K562 (cell line): ENCODE measurements around the gene KRTAP2-1. TPM values are rescaled to one million over a fixed set of nuclear protein-coding genes. Genes with fewer than 3 reads are reported as not detected.

Experiments used
- ATAC-seq: fragments of 200-7000 bp; cut with Tn5 transposase; 3 replicates; pipeline ENCODE4 v1.9.1; 2020; ENCODE audit warnings: moderate library complexity
- BruUV-seq: library from RNA; stranded (reverse); fragments of 400-500 nt; replicated peaks from 2 replicates; lab custom pipeline; 2021; lab: Mats Ljungman, UMichigan
- CTCF ChIA-PET: fragments of 300-600 bp; formaldehyde crosslinking; extraction: SDS; loops from one replicate; lab custom pipeline; 2021; ENCODE audit warnings: low intra/inter-chr PET ratio; lab: Yijun Ruan, JAX
- POLR2A ChIA-PET: fragments of 300-600, 350-650 bp; sonication (Branson Sonifier 250); formaldehyde crosslinking; extraction: SDS; loops from one replicate; lab custom pipeline; 2021; ENCODE audit warnings: antibody characterized with exemption, inconsistent platforms; lab: Yijun Ruan, JAX
- DNase-seq, 4 experiments: peaks; one replicate each; pipeline versions ENCODE4 v3.0.0 to v3.0.0-alpha.2; 2011 to 2018; ENCODE audit warnings: low spot score in 3 of 4, mixed read lengths in 3 of 4; ENCODE audit errors: extremely low read depth in 1 of 4
- FAIRE-seq: peaks from 2 replicates; lab custom pipeline; 2011; peaks lifted over from hg19 to GRCh38; lab: Jason Lieb, UNC
- H2AFZ ChIP-seq: 2 replicates; pipeline ENCODE4 v1.6.0; 2011; ENCODE audit warnings: low read depth, low read length, control low read depth, inconsistent platforms
- H3K27ac ChIP-seq: fragments of 200-600 bp; 3 replicates; pipeline ENCODE4 v1.8.0; 2011; ENCODE audit warnings: low read depth, mild to moderate bottlenecking, control low read depth, inconsistent platforms, low read length, moderate library complexity, mixed read lengths; ENCODE audit errors: extremely low read depth
- H3K27me3 ChIP-seq, 2 experiments: fragments of 300-600 bp in 1 of 2; 2 replicates in 1 of 2; 3 replicates in 1 of 2; pipeline versions ENCODE4 v1.6.0 to v1.8.0; 2011; ENCODE audit warnings: inconsistent platforms in 2 of 2, low read length in 2 of 2, mild to moderate bottlenecking in 1 of 2, mixed read lengths in 1 of 2, moderate library complexity in 1 of 2; ENCODE audit not compliant: control insufficient read depth in 2 of 2, insufficient read depth in 2 of 2
- H3K36me3 ChIP-seq: fragments of 300-600 bp; 3 replicates; pipeline ENCODE4 v1.8.0; 2011; ENCODE audit warnings: mild to moderate bottlenecking, low read length, inconsistent platforms; ENCODE audit not compliant: control insufficient read depth, insufficient read depth
- H3K4me1 ChIP-seq, 2 experiments: fragments of 200-600 bp in 1 of 2; replicated peaks in 1 of 2; 2 replicates in 1 of 2; 3 replicates in 1 of 2; pipeline versions ENCODE4 v1.5.1 to v1.8.0; 2011; ENCODE audit warnings: inconsistent platforms in 2 of 2, low read length in 2 of 2, mild to moderate bottlenecking in 1 of 2, mixed read lengths in 1 of 2, moderate library complexity in 1 of 2; ENCODE audit not compliant: control insufficient read depth in 2 of 2, insufficient read depth in 2 of 2
- H3K4me2 ChIP-seq: 2 replicates; pipeline ENCODE4 v1.6.1; 2011; ENCODE audit warnings: low read length, control low read depth, inconsistent platforms, mixed read lengths; ENCODE audit not compliant: insufficient read depth
- H3K4me3 ChIP-seq: fragments of 200-600 bp; sonication (generic), shearing (Covaris generic); 2 replicates; pipeline ENCODE4 v1.5.1; 2016; ENCODE audit warnings: control low read depth, inconsistent platforms
- H3K79me2 ChIP-seq: fragments of 200-600 bp; 3 replicates; pipeline ENCODE4 v1.8.0; 2011; ENCODE audit warnings: low read length, inconsistent platforms; ENCODE audit not compliant: control insufficient read depth, insufficient read depth
- H3K9ac ChIP-seq, 2 experiments: 2 replicates each; pipeline versions ENCODE4 v1.6.0 to v1.6.1; 2011; ENCODE audit warnings: low read depth in 2 of 2, low read length in 2 of 2, control low read depth in 1 of 2, inconsistent platforms in 1 of 2, mild to moderate bottlenecking in 1 of 2, mixed read lengths in 1 of 2; ENCODE audit not compliant: insufficient read depth in 1 of 2
- H3K9me1 ChIP-seq: one replicate; pipeline ENCODE4 v1.6.0; 2011; ENCODE audit warnings: inconsistent platforms, mild to moderate bottlenecking, low read length, moderate library complexity; ENCODE audit not compliant: control insufficient read depth, insufficient read depth
- H3K9me3 ChIP-seq: replicated peaks from 2 replicates; pipeline ENCODE4 v1.5.1; 2011; ENCODE audit warnings: low read depth, low read length, inconsistent platforms; ENCODE audit not compliant: control insufficient read depth, insufficient read depth
- H4K20me1 ChIP-seq: replicated peaks from 2 replicates; pipeline ENCODE4 v1.6.1; 2011; ENCODE audit warnings: low read length, inconsistent platforms, mixed read lengths; ENCODE audit not compliant: control insufficient read depth, insufficient read depth
- CCAR2 ChIP-seq: fragments of 200-400 bp; formaldehyde crosslinking; IDR thresholded peaks from 2 replicates; pipeline ENCODE4 v1.6.1; 2017; ENCODE audit warnings: mild to moderate bottlenecking, low read depth, low read length
- DIDO1 ChIP-seq: fragments of 450-650 bp; IDR thresholded peaks from 2 replicates; pipeline ENCODE4 v1.6.1; 2016; ENCODE audit warnings: low read depth, missing biosample characterization, missing genetic modification characterization
- ELF4 ChIP-seq: fragments of 450-650 bp; formaldehyde crosslinking; IDR thresholded peaks from 2 replicates; pipeline ENCODE4 v1.4.0; 2022; ENCODE audit warnings: missing genetic modification characterization
- JUN ChIP-seq, 2 experiments: sonication (generic) in 1 of 2; formaldehyde crosslinking in 1 of 2; IDR thresholded peaks; 2 replicates each; pipeline versions ENCODE4 v1.6.1 to v1.8.0; 2012 to 2022; ENCODE audit warnings: borderline replicate concordance in 2 of 2, mild to moderate bottlenecking in 2 of 2, improper control_type of control experiment in 1 of 2, low read depth in 1 of 2, low read length in 1 of 2, missing genetic modification reagents in 1 of 2
- KAT2B ChIP-seq: IDR thresholded peaks from one replicate; pipeline ENCODE4 v1.6.1; 2012; ENCODE audit warnings: low read depth, mild to moderate bottlenecking, control low read depth, inconsistent platforms, low read length, moderate library complexity
- L3MBTL2 ChIP-seq: fragments of 450-650 bp; IDR thresholded peaks from 2 replicates; pipeline ENCODE4 v1.6.1; 2016; ENCODE audit warnings: mild to moderate bottlenecking, moderate library complexity
- MXD1 ChIP-seq: fragments of 250-450 bp; sonication (Bioruptor Pico); IDR thresholded peaks from 2 replicates; pipeline ENCODE4 v1.8.0; 2021; ENCODE audit warnings: borderline replicate concordance, mild to moderate bottlenecking, moderate library complexity; ENCODE audit not compliant: poor library complexity, severe bottlenecking
- NONO ChIP-seq, 2 experiments: fragments of 200-400 bp in 1 of 2; fragments of 450-650 bp in 1 of 2; formaldehyde crosslinking in 1 of 2; IDR thresholded peaks; 2 replicates each; pipeline ENCODE4 v1.6.1; 2017; ENCODE audit warnings: low read depth in 2 of 2, mild to moderate bottlenecking in 2 of 2, moderate library complexity in 2 of 2, low read length in 1 of 2
- SMAD4 ChIP-seq: fragments of 250-450 bp; sonication (Bioruptor Pico); conservative IDR thresholded peaks from 2 replicates; pipeline ENCODE4 v1.8.0; 2021; ENCODE audit warnings: inconsistent platforms, mild to moderate bottlenecking, moderate library complexity
- TAL1 ChIP-seq: fragments of 450-650 bp; IDR thresholded peaks from 2 replicates; pipeline ENCODE4 v1.6.1; 2016; ENCODE audit warnings: mild to moderate bottlenecking
- TRIM25 ChIP-seq: fragments of 450-650 bp; IDR thresholded peaks from 2 replicates; pipeline ENCODE4 v1.7.0; 2016; ENCODE audit warnings: borderline replicate concordance
- WHSC1 ChIP-seq: IDR thresholded peaks from one replicate; pipeline ENCODE4 v1.6.1; 2012; ENCODE audit warnings: low read length, control low read depth, inconsistent platforms
- ZHX1 ChIP-seq: fragments of 150-350 bp; conservative IDR thresholded peaks from 2 replicates; pipeline ENCODE4 v1.6.1; 2014; ENCODE audit warnings: low read length
- ZNF140 ChIP-seq: fragments of 250-450 bp; sonication (Bioruptor Pico); IDR thresholded peaks from 2 replicates; pipeline ENCODE4 v1.8.0; 2021; ENCODE audit warnings: moderate library complexity, mild to moderate bottlenecking, inconsistent platforms
- WGBS: fragments of 100-300 bp; shearing (Covaris generic); methylation state at CpG from one replicate; pipeline ENCODE4 v1.1.6; 2016; ENCODE audit warnings: low coverage, mixed read lengths; ENCODE audit not compliant: insufficient coverage; ENCODE audit errors: missing lambda C conversion rate; 5-methylcytosine and 5-hydroxymethylcytosine counted together
- in situ Hi-C: fragments of 300-500 bp; cut with MboI; formaldehyde crosslinking; loops from 4 replicates; pipeline ENCODE4 v1.15.0; 2018; ENCODE audit warnings: inconsistent platforms, mixed read lengths
- intact Hi-C: fragments of 100-400 bp; cut with micrococcal nuclease; formaldehyde crosslinking; loops from 2 replicates; pipeline ENCODE4 v1.14.2; 2022
- polyA plus RNA-seq, 8 experiments: library from polyadenylated mRNA; depleted of rRNA in 4 of 8; stranded (reverse) in 5 of 8; unstranded in 3 of 8; fragments of >200 nt; fragmentation: Nextera tagmentation in 2 of 8; fragmentation: Illumina TruSeq in 1 of 8; extraction: Ambion mirVana in 2 of 8; extraction: Trizol in 1 of 8; gene quantifications; 2 replicates each; pipeline versions ENCODE4 v1.2.1 to v1.2.3, GENCODE V29; 2011 to 2014; ENCODE audit warnings: inconsistent platforms in 1 of 8, missing spikeins in 1 of 8
- total RNA-seq, 7 experiments: library from RNA; depleted of rRNA in 6 of 7; stranded (reverse); fragments of >200 nt in 6 of 7; fragmentation: Illumina TruSeq in 2 of 7; extraction: Trizol in 2 of 7; gene quantifications; 2 replicates each; pipeline versions ENCODE4 v1.2.1 to v1.2.3, GENCODE V29; 2011 to 2021; ENCODE audit warnings: low replicate concordance in 1 of 7

KRTAP2-1 gene
- total and polyA plus RNA-seq, 9 of the 15 experiments (the other 6 are each of a cell fraction or from before 2014, with no cell fraction given) = not detected

GRCh38 chr17:41016578-41017215 lies 30.4 kb downstream of the KRTAP2-1 start:
- H3K79me2 ChIP-seq = no peaks in the 10 kb centered on the region
- 0 out of 5 replicates have a peak, but pooled peaks cover 0 to 3% of the 10 kb centered on the region in 2 experiments for H3K27me3 ChIP-seq
- H3K27ac ChIP-seq = no peak overlapping the region
- POLR2A ChIA-PET = interaction anchor here (0.6 kb wide), 1 partner anchor 117 kb away, joined by 3 read pairs; no protein-coding TSS in a partner anchor
- no peaks in the 10 kb centered on the region for H3K9me1 ChIP-seq
- H3K4me3 ChIP-seq = no peak overlapping the region
- ATAC-seq = no peak
- H3K36me3 ChIP-seq = no peaks in the 10 kb centered on the region
- no peak for DNase-seq
- CTCF ChIA-PET = no interaction called here
- no peaks in the 10 kb centered on the region for H3K9me3 ChIP-seq
- H4K20me1 ChIP-seq = no peaks in the 10 kb centered on the region
- no peak overlapping the region for H3K9ac ChIP-seq
- FAIRE-seq = no peak
- no peak overlapping the region for H3K4me2 ChIP-seq
- in situ Hi-C loops = no loop called here
- intact Hi-C loops = no loop called here
- H2AFZ ChIP-seq = no peak overlapping the region
- 3% methylated on average over 13 of the region's 13 CpGs for WGBS
- H3K4me1 ChIP-seq = no peaks in the 10 kb centered on the region
- TF ChIP-seq NONO (IDR thresholded peaks at IDR 0.05; ENCODE audit: low read depth in 2 of 2, low read length in 1 of 2) (no peak), DIDO1 (no peak), MXD1 (CRISPR knock-in tag) (no peak), CCAR2 (no peak), TRIM25 (no peak), ELF4 (CRISPR knock-in tag) (no peak), ZHX1 (no peak), L3MBTL2 (no peak), SMAD4 (CRISPR knock-in tag) (no peak), KAT2B (no peak), WHSC1 (no peak), JUN (IDR thresholded peaks at IDR 0.05; ENCODE audit: borderline replicate concordance, low read depth, low read length) (no peak), JUN (CRISPR knock-in tag; IDR thresholded peaks at IDR 0.05; ENCODE audit: borderline replicate concordance) (no peak), TAL1 (no peak), ZNF140 (CRISPR knock-in tag) (no peak)
- no TSS peak for BruUV-seq
